ENCODE data around the gene RBM7.

- TF ChIP-seq CTCF (conservative IDR thresholded peaks at IDR 0.05; ENCODE audit: low read length) (no peak), EZH2phosphoT487 (IDR thresholded peaks at IDR 0.05; ENCODE audit: borderline replicate concordance) (no peak)
Observed at GRCh38 chr11:114353443-114353842, 47.0 kb upstream of the RBM7 start.

All from Loucy (cell line).